ENCODE data around the gene ZBED1.

The ZBED1 gene

GRCh38 chrX:2451501-2452316 is 49.1 kb downstream of the ZBED1 start:
- DNase-seq, result no peak

- no peak for DNase-seq
Observed at GRCh38 chrX:2450681-2451080, 50.1 kb downstream of the ZBED1 start.

- DNase-seq, result no peak
Observed at GRCh38 chrX:2449135-2449886, 51.5 kb downstream of the ZBED1 start.

- no peak for DNase-seq
Observed at GRCh38 chrX:2447484-2447883, 53.3 kb downstream of the ZBED1 start.

GRCh38 chrX:2446815-2447214 is 54.0 kb downstream of the ZBED1 start:
- DNase-seq, result no peak

GRCh38 chrX:2445662-2446623 is 54.8 kb downstream of the ZBED1 start:
- DNase-seq, result no peak

- no peak for DNase-seq
Observed at GRCh38 chrX:2442694-2443093, 58.1 kb downstream of the ZBED1 start.

GRCh38 chrX:2441466-2441865 is 59.3 kb downstream of the ZBED1 start:
- DNase-seq, result no peak

- no peak for DNase-seq
Observed at GRCh38 chrX:2439613-2440012, 61.2 kb downstream of the ZBED1 start.

Measured in activated CD8-positive, alpha-beta memory T cell treated with anti-CD3 and anti-CD28 coated beads, Interleukin-2, amount 50 U/mL, for 48 hours (primary cell).